SK-N-SH treated with all-trans-retinoic acid at 6 μM for 48 hours (cell line): Measurements from ENCODE around the gene SMIM1.

Source experiments
- CSDC2 ChIP-seq: fragments of 250-450 bp; sonication (Bioruptor Pico); IDR thresholded peaks from 2 replicates; pipeline ENCODE4 v1.5.0; 2020; ENCODE audit warnings: mild to moderate bottlenecking, moderate library complexity
- ESRRG ChIP-seq: fragments of 250-450 bp; sonication (Bioruptor Pico); IDR thresholded peaks from 2 replicates; pipeline ENCODE4 v1.6.1; 2021; ENCODE audit warnings: mild to moderate bottlenecking
- GLIS3 ChIP-seq: fragments of 250-450 bp; sonication (Bioruptor Pico); IDR thresholded peaks from 2 replicates; pipeline ENCODE4 v1.5.0; 2020; ENCODE audit warnings: mild to moderate bottlenecking, moderate library complexity
- ISL1 ChIP-seq: fragments of 250-450 bp; sonication (Bioruptor Pico); IDR thresholded peaks from 2 replicates; pipeline ENCODE4 v2.1.2; 2022; ENCODE audit warnings: mild to moderate bottlenecking, moderate library complexity
- RARB ChIP-seq: fragments of 250-450 bp; sonication (Bioruptor Pico); IDR thresholded peaks from 2 replicates; pipeline ENCODE4 v1.8.0; 2021; ENCODE audit warnings: mild to moderate bottlenecking, moderate library complexity
- SNAI2 ChIP-seq: fragments of 250-450 bp; sonication (Bioruptor Pico); IDR thresholded peaks from 2 replicates; pipeline ENCODE4 v1.5.0; 2020; ENCODE audit warnings: mild to moderate bottlenecking, moderate library complexity
- TOX ChIP-seq: fragments of 250-450 bp; sonication (Bioruptor Pico); IDR thresholded peaks from 2 replicates; pipeline ENCODE4 v1.8.0; 2021; ENCODE audit warnings: mild to moderate bottlenecking, moderate library complexity, borderline replicate concordance
- ZFP3 ChIP-seq: fragments of 250-450 bp; sonication (Bioruptor Pico); IDR thresholded peaks from 2 replicates; pipeline ENCODE4 v1.5.0; 2020; ENCODE audit warnings: mild to moderate bottlenecking, moderate library complexity
- ZFP30 ChIP-seq: fragments of 450-650 bp; formaldehyde crosslinking; IDR thresholded peaks from 2 replicates; pipeline ENCODE4 v1.5.0; 2022; ENCODE audit warnings: mild to moderate bottlenecking, moderate library complexity
- ZNF565 ChIP-seq: fragments of 450-650 bp; formaldehyde crosslinking; conservative IDR thresholded peaks from 2 replicates; pipeline ENCODE4 v1.5.0; 2020; ENCODE audit warnings: low read depth, mild to moderate bottlenecking, moderate library complexity
- TF ChIP-seq, protein P1 (sequence below): fragments of 250-450 bp; sonication (Bioruptor Pico); IDR thresholded peaks from 2 replicates; pipeline ENCODE4 v1.8.0; 2021; ENCODE audit warnings: low read depth, mild to moderate bottlenecking, moderate library complexity, borderline replicate concordance
- TF ChIP-seq, protein P2 (sequence below): fragments of 250-450 bp; sonication (Bioruptor Pico); IDR thresholded peaks from 2 replicates; pipeline ENCODE4 v1.5.1; 2020; ENCODE audit warnings: low read depth, mild to moderate bottlenecking, moderate library complexity
- TF ChIP-seq, protein P3 (sequence below): fragments of 250-450 bp; sonication (Bioruptor Pico); IDR thresholded peaks from 2 replicates; pipeline ENCODE4 v1.8.0; 2020; ENCODE audit warnings: mild to moderate bottlenecking, moderate library complexity, borderline replicate concordance

DNA sequence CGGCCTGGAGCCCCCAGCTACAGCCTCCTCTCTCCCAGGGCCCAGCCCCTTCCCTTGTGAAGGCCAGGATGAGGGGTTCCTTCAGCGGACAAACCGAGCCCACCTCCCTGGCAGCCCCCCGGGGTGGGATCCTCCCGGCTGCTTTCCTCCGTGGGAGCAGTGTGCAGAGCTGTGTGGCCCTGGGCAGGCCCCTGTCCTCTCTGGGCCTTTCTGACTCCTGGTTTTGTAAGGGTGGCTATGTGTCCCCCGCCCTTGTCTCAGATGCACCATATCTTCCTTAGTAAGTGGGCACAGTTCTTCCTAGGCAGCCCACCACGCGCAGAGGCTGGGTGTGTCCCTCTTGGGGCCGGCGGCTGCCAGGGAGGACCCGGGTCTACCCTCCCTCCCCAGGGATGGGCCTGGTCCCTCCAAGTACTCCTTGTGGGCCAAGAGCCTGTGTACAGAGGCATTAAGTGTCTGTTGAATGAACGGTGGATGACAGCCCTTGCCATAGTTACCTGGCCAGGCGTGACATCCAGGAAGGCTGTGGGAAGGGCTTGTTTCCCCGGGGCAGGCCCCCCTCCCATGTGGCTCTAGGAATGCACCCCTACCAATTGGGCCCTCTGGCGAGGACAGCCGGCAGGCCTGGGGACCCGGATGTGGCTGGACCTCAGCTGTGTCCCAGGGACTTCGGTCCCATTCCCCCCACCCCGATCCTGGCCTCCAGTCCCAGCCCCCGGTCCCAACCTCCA is 3.8 kb downstream of the SMIM1 start:
- TF ChIP-seq ISL1: no peak
- TF ChIP-seq ZNF565 (CRISPR knock-in tag): no peak
- TF ChIP-seq ZFP30 (CRISPR knock-in tag): no peak
- TF ChIP-seq, protein P1, sequence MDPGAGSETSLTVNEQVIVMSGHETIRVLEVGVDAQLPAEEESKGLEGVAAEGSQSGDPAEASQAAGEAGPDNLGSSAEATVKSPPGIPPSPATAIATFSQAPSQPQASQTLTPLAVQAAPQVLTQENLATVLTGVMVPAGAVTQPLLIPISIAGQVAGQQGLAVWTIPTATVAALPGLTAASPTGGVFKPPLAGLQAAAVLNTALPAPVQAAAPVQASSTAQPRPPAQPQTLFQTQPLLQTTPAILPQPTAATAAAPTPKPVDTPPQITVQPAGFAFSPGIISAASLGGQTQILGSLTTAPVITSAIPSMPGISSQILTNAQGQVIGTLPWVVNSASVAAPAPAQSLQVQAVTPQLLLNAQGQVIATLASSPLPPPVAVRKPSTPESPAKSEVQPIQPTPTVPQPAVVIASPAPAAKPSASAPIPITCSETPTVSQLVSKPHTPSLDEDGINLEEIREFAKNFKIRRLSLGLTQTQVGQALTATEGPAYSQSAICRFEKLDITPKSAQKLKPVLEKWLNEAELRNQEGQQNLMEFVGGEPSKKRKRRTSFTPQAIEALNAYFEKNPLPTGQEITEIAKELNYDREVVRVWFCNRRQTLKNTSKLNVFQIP (CRISPR knock-in tag): no peak
- TF ChIP-seq CSDC2: no peak
- no peak for TF ChIP-seq RARB (CRISPR knock-in tag)
- no peak for TF ChIP-seq TOX
- TF ChIP-seq SNAI2 (CRISPR knock-in tag): no peak
- TF ChIP-seq ESRRG (CRISPR knock-in tag): no peak
- TF ChIP-seq, protein P2, sequence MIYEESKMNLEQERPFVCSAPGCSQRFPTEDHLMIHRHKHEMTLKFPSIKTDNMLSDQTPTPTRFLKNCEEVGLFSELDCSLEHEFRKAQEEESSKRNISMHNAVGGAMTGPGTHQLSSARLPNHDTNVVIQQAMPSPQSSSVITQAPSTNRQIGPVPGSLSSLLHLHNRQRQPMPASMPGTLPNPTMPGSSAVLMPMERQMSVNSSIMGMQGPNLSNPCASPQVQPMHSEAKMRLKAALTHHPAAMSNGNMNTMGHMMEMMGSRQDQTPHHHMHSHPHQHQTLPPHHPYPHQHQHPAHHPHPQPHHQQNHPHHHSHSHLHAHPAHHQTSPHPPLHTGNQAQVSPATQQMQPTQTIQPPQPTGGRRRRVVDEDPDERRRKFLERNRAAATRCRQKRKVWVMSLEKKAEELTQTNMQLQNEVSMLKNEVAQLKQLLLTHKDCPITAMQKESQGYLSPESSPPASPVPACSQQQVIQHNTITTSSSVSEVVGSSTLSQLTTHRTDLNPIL (CRISPR knock-in tag): no peak
- TF ChIP-seq, protein P3, sequence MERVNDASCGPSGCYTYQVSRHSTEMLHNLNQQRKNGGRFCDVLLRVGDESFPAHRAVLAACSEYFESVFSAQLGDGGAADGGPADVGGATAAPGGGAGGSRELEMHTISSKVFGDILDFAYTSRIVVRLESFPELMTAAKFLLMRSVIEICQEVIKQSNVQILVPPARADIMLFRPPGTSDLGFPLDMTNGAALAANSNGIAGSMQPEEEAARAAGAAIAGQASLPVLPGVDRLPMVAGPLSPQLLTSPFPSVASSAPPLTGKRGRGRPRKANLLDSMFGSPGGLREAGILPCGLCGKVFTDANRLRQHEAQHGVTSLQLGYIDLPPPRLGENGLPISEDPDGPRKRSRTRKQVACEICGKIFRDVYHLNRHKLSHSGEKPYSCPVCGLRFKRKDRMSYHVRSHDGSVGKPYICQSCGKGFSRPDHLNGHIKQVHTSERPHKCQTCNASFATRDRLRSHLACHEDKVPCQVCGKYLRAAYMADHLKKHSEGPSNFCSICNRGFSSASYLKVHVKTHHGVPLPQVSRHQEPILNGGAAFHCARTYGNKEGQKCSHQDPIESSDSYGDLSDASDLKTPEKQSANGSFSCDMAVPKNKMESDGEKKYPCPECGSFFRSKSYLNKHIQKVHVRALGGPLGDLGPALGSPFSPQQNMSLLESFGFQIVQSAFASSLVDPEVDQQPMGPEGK (CRISPR knock-in tag): no peak
- TF ChIP-seq GLIS3: no peak
- TF ChIP-seq ZFP3 (CRISPR knock-in tag): no peak
